Activated CD4-positive, CD25-positive, alpha-beta regulatory T cell treated with anti-CD3 and anti-CD28 coated beads, Interleukin-2, amount 50 U/mL, for 16 hours (primary cell): Measurements from ENCODE around the gene THAP3.
A peak's percentile ranks its signal among the peaks of the same experiment; 100 is the strongest.

Experiments used
- DNase-seq: peaks from one replicate; pipeline ENCODE4 v3.0.0-alpha.2; 2020; ENCODE audit warnings: low read depth, low spot score

Gene THAP3

GRCh38 chr1:6624710-6625583, at the start of gene THAP3:
Gene THAP3, plus strand, starts transcription at chr1:6624868. Its CDS starts 351 bp downstream, at chr1:6625219.
- DNase-seq = peak; percentile 76

DNA sequence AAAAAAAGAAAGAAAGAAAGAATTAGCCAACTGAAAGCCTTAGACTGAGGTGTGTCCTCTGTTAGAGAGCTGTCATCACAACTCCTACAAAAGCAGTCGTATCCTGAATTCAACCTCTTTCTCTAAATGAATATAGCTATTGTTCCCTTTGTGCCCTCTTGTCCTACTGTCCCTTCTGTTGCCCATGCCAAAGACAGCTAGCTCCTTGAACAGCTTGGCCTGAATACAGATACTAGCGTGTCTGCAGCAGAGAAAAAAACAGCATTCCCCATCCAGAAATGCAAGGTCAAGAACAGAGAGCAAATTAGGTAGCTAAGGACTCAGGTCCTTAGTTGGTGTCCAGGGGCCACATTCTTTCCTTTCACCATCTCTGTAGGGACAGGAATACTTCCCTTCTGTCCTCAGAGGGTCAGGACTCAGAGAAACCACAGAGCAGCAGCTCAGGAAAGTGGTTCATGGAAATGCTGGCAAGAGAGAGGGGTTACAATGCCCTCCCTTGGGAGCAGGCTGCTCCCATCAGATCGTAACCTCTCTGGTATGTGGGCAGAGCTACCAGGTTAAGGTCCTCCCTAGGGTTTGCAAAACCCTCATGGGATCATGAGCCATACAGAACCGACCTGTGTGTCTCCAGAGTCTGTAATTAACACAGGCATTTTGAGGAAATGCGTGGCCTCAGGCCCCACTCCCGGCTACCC, 46.7 kb upstream of the THAP3 start:
- DNase-seq = no peak

DNA sequence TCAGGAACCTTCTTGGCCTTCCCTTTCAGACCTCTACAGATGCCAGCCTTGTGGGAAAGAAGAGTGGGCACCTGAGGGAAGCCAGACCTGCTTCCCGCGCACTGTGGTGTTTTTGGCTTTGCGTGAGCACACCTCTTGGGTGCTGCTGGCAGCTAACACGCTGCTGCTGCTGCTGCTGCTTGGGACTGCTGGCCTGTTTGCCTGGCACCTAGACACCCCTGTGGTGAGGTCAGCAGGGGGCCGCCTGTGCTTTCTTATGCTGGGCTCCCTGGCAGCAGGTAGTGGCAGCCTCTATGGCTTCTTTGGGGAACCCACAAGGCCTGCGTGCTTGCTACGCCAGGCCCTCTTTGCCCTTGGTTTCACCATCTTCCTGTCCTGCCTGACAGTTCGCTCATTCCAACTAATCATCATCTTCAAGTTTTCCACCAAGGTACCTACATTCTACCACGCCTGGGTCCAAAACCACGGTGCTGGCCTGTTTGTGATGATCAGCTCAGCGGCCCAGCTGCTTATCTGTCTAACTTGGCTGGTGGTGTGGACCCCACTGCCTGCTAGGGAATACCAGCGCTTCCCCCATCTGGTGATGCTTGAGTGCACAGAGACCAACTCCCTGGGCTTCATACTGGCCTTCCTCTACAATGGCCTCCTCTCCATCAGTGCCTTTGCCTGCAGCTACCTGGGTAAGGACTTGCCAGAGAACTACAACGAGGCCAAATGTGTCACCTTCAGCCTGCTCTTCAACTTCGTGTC, 45.9 kb upstream of the THAP3 start:
- no peak for DNase-seq

DNA sequence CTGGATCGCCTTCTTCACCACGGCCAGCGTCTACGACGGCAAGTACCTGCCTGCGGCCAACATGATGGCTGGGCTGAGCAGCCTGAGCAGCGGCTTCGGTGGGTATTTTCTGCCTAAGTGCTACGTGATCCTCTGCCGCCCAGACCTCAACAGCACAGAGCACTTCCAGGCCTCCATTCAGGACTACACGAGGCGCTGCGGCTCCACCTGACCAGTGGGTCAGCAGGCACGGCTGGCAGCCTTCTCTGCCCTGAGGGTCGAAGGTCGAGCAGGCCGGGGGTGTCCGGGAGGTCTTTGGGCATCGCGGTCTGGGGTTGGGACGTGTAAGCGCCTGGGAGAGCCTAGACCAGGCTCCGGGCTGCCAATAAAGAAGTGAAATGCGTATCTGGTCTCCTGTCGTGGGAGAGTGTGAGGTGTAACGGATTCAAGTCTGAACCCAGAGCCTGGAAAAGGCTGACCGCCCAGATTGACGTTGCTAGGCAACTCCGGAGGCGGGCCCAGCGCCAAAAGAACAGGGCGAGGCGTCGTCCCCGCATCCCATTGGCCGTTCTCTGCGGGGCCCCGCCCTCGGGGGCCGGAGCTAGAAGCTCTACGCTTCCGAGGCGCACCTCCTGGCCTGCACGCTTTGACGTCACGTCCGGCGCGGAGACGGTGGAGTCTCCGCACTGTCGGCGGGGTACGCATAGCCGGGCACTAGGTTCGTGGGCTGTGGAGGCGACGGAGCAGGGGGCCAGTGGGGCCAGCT, 45.1 kb upstream of the THAP3 start, which contains the start of gene ZBTB48:
ZBTB48 (plus strand) TSS at position 621 of the 745 bp plus-strand sequence. CDS start 616 bp downstream, outside the sequence.
- peak; percentile 92 for DNase-seq

- no peak for DNase-seq
Measured at GRCh38 chr1:6580119-6580592, 44.5 kb upstream of the THAP3 start.

DNA sequence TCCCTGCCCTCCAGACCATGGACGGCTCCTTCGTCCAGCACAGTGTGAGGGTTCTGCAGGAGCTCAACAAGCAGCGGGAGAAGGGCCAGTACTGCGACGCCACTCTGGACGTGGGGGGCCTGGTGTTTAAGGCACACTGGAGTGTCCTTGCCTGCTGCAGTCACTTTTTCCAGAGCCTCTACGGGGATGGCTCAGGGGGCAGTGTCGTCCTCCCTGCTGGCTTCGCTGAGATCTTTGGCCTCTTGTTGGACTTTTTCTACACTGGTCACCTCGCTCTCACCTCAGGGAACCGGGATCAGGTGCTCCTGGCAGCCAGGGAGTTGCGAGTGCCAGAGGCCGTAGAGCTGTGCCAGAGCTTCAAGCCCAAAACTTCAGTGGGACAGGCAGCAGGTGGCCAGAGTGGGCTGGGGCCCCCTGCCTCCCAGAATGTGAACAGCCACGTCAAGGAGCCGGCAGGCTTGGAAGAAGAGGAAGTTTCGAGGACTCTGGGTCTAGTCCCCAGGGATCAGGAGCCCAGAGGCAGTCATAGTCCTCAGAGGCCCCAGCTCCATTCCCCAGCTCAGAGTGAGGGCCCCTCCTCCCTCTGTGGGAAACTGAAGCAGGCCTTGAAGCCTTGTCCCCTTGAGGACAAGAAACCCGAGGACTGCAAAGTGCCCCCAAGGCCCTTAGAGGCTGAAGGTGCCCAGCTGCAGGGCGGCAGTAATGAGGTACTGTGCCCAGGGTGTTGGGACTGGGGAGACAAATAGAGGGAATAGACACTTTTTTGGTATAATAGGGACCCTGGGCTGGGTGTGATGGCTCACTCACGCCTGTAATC, 43.9 kb upstream of the THAP3 start:
- no peak for DNase-seq

- DNase-seq = no peak
Measured at GRCh38 chr1:6581561-6582305, 42.9 kb upstream of the THAP3 start.

- DNase-seq = no peak
Measured at GRCh38 chr1:6582370-6582769, 42.3 kb upstream of the THAP3 start.

GRCh38 chr1:6584126-6585080, 40.3 kb upstream of the THAP3 start:
- DNase-seq = no peak

GRCh38 chr1:6585081-6585722, 39.5 kb upstream of the THAP3 start:
- DNase-seq = no peak

- DNase-seq = no peak
Measured at GRCh38 chr1:6585841-6586240, 38.8 kb upstream of the THAP3 start.

- no peak for DNase-seq
Measured at GRCh38 chr1:6586404-6586816, 38.3 kb upstream of the THAP3 start.

GRCh38 chr1:6587261-6588005, 37.2 kb upstream of the THAP3 start:
- no peak for DNase-seq

DNA sequence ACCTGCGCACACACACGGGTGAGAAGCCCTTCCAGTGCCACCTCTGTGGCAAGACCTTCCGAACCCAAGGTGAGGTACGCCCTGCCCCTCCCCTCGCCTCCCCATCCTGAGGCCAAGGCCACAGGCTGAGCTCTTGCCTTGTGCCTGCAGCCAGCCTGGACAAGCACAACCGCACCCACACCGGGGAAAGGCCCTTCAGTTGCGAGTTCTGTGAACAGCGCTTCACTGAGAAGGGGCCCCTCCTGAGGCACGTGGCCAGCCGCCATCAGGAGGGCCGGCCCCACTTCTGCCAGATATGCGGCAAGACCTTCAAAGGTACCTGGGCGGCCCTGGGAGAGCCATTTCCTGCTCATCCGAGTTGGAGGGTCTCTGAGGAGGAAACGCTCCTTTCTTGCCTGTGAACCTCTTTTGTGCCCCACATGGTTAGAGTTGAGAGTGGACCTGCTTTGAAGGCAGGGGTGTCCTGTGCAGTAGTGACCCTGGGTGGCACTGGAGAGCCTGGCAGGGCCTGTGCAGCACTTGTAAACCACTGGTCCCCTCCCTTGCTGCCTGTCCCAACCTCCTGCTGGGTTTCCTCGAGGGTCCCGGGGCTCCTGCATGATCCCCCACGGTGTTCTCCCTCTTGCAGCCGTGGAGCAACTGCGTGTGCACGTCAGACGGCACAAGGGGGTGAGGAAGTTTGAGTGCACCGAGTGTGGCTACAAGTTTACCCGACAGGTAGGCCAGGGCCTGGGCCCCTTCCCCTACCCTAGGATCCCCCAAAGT, 36.4 kb upstream of the THAP3 start:
- DNase-seq = no peak

GRCh38 chr1:6588893-6589520, 35.7 kb upstream of the THAP3 start:
- DNase-seq = no peak

GRCh38 chr1:6590046-6590445, 34.6 kb upstream of the THAP3 start:
- no peak for DNase-seq
